Measurements from ENCODE around the gene CHRNE. TPM values are rescaled to one million over a fixed set of nuclear protein-coding genes. Genes with fewer than 3 reads are reported as not detected.

The CHRNE gene
- total RNA-seq, 6 experiments from 2014 or later, result 1.4 to 2.9 (median 2.0) TPM

- intact Hi-C loops (cut with DNase I), result no loop called here
- Histone ChIP-seq H3K27ac (peak overlapping the region; percentile 70 to 93 (median 83)), H3K4me3 (peak overlapping the region; percentile 83 to 95 (median 87)), H3K27me3 (no peaks in the 10 kb centered on the region), H3K9me3 (no peaks in the 10 kb centered on the region), H3K4me1 (peaks cover 0 to 31% (median 11%) of the 10 kb centered on the region in 4 donors), H3K36me3 (peaks cover 0 to 45% (median 9%) of the 10 kb centered on the region in 4 donors)
- TF ChIP-seq CTCF (IDR thresholded peaks at IDR 0.05) (no peak), POLR2A (IDR thresholded peaks at IDR 0.05) (no peak)
- 1% methylated on average over 15 of the region's 29 CpGs for WGBS (ENCODE audit: insufficient coverage, low coverage, low lambda C conversion rate, missing lambda C conversion rate)
- ATAC-seq (peak; percentile 68 to 79 (median 70)), DNase-seq (peak in 2 of 3 donors; percentile 79 to 88)
Observed at GRCh38 chr17:4940555-4941318, 37.8 kb upstream of the CHRNE start.

GRCh38 chr17:4939796-4940554, 37.1 kb upstream of the CHRNE start, which contains the start of the genes RNF167 and SLC25A11:
Gene RNF167 (plus strand): TSS chr17:4940268. CDS start chr17:4940910, 642 bp downstream.
Gene SLC25A11 (minus strand): TSS chr17:4940046. CDS start chr17:4939910, 136 bp downstream.
- Histone ChIP-seq H3K27me3 (no peaks in the 10 kb centered on the region), H3K4me3 (peak within 1 kb of the TSS; percentile 83 to 95 (median 87)), H3K27ac (peak within 1 kb of the TSS; percentile 77 to 93 (median 83)), H3K4me1 (peaks cover 0 to 24% (median 11%) of the 10 kb centered on the region in 4 donors), H3K36me3 (peaks cover 0 to 37% (median 8%) of the 10 kb centered on the region in 4 donors), H3K9me3 (no peaks in the 10 kb centered on the region)
- ATAC-seq, result peak; percentile 87 to 94 (median 90)
- DNase-seq, result peak; percentile 94 to 97 (median 96)
- WGBS (ENCODE audit: insufficient coverage, low coverage, low lambda C conversion rate, missing lambda C conversion rate), result under 1% methylated on average over 56 of the region's 72 CpGs
- TF ChIP-seq POLR2A (IDR thresholded peaks at IDR 0.05) (peak; percentile 67), CTCF (IDR thresholded peaks at IDR 0.05) (no peak)
- intact Hi-C loops (cut with DNase I), result no loop called here

GRCh38 chr17:4939546-4939795, 36.6 kb upstream of the CHRNE start:
- peaks cover 0 to 35% (median 5%) of the 10 kb centered on the region in 4 donors for H3K36me3 ChIP-seq
- intact Hi-C loops (cut with DNase I), result no loop called here
- DNase-seq (peak in 1 of 3 donors; percentile 53), ATAC-seq (peak in 2 of 4 donors; percentile 0 to 3)
- H3K4me1 ChIP-seq, result peaks cover 0 to 28% (median 14%) of the 10 kb centered on the region in 4 donors
- no peaks in the 10 kb centered on the region for H3K9me3 ChIP-seq
- WGBS (ENCODE audit: insufficient coverage, low coverage, low lambda C conversion rate, missing lambda C conversion rate), result 0% methylated on average over 6 of the region's 16 CpGs
- H3K27ac ChIP-seq, result peak overlapping the region; percentile 77 to 93 (median 83)
- H3K27me3 ChIP-seq, result no peaks in the 10 kb centered on the region
- peak overlapping the region; percentile 83 to 95 (median 87) for H3K4me3 ChIP-seq
- TF ChIP-seq POLR2A (IDR thresholded peaks at IDR 0.05) (no peak), CTCF (IDR thresholded peaks at IDR 0.05) (no peak)

GRCh38 chr17:4938688-4939545, 36.0 kb upstream of the CHRNE start:
- H3K9me3 ChIP-seq, result no peaks in the 10 kb centered on the region
- H3K4me3 ChIP-seq, result peak overlapping the region; percentile 83 to 95 (median 87)
- H3K27me3 ChIP-seq, result no peaks in the 10 kb centered on the region
- intact Hi-C loops (cut with DNase I), result no loop called here
- TF ChIP-seq CTCF (IDR thresholded peaks at IDR 0.05) (no peak), POLR2A (IDR thresholded peaks at IDR 0.05) (no peak)
- 36% methylated on average over 10 of the region's 19 CpGs for WGBS (ENCODE audit: insufficient coverage, low coverage, low lambda C conversion rate, missing lambda C conversion rate)
- peak overlapping the region; percentile 77 to 93 (median 83) for H3K27ac ChIP-seq
- DNase-seq (no peak), ATAC-seq (no peak)
- H3K4me1 ChIP-seq, result peaks cover 0 to 33% (median 16%) of the 10 kb centered on the region in 4 donors
- peaks cover 0 to 34% (median 4%) of the 10 kb centered on the region in 4 donors for H3K36me3 ChIP-seq
